Endothelial cell of umbilical vein (primary cell): ENCODE data around the gene LRRC59. TPM values are rescaled to one million over a fixed set of nuclear protein-coding genes. Genes with fewer than 3 reads are reported as not detected.

ENCODE experiments used
- BruUV-seq: library from RNA; stranded (reverse); fragments of 400-500 nt; replicated peaks from 2 replicates; lab custom pipeline; 2021; lab: Mats Ljungman, UMichigan
- CTCF ChIA-PET: fragments of 300-600, 350-600 bp; sonication (Branson Sonifier 250); formaldehyde crosslinking; loops from one replicate; lab custom pipeline; 2021; ENCODE audit warnings: antibody characterized with exemption, inconsistent platforms; lab: Charles Lee
- POLR2A ChIA-PET: fragments of 300-600, 350-600 bp; sonication (Branson Sonifier 250); formaldehyde crosslinking; loops from one replicate; lab custom pipeline; 2021; ENCODE audit warnings: antibody characterized with exemption, inconsistent platforms; lab: Charles Lee
- DNase-seq: peaks from one replicate; pipeline ENCODE4 v3.0.0-alpha.2; 2011; ENCODE audit warnings: low read depth, low spot score
- FAIRE-seq: peaks from 2 replicates; lab custom pipeline; 2011; peaks lifted over from hg19 to GRCh38; lab: Jason Lieb, UNC
- H2AFZ ChIP-seq: 2 replicates; pipeline ENCODE4 v1.6.0; 2012; ENCODE audit warnings: low read depth, low read length, control low read depth, inconsistent platforms
- H3K27ac ChIP-seq: 2 replicates; pipeline ENCODE4 v1.5.1; 2011; ENCODE audit warnings: low read depth, mild to moderate bottlenecking, control low read depth, low read length, moderate library complexity; ENCODE audit not compliant: insufficient read depth
- H3K27me3 ChIP-seq, 2 experiments: 2 replicates each; pipeline versions ENCODE4 v1.6.0 to v1.6.1; 2011; ENCODE audit warnings: low read length in 2 of 2, mixed read lengths in 1 of 2; ENCODE audit not compliant: control insufficient read depth in 2 of 2, insufficient read depth in 2 of 2
- H3K36me3 ChIP-seq, 2 experiments: 2 replicates in 1 of 2; 3 replicates in 1 of 2; pipeline ENCODE4 v1.5.1; 2011; ENCODE audit warnings: low read length in 2 of 2, mild to moderate bottlenecking in 1 of 2, moderate library complexity in 1 of 2; ENCODE audit not compliant: control insufficient read depth in 2 of 2, insufficient read depth in 2 of 2; ENCODE audit errors: extremely low read depth in 1 of 2
- H3K4me1 ChIP-seq: 3 replicates; pipeline ENCODE4 v1.5.1; 2011; ENCODE audit warnings: mild to moderate bottlenecking, low read length; ENCODE audit not compliant: control insufficient read depth, insufficient read depth; ENCODE audit errors: extremely low read depth
- H3K4me2 ChIP-seq: 2 replicates; pipeline ENCODE4 v1.6.1; 2011; ENCODE audit warnings: low read length, control low read depth, mixed read lengths; ENCODE audit not compliant: insufficient read depth
- H3K4me3 ChIP-seq, 3 experiments: fragments of 200-600 bp in 1 of 3; sonication (generic), shearing (Covaris generic) in 1 of 3; replicated peaks in 1 of 3; 2 replicates each; pipeline ENCODE4 v1.5.1; 2011 to 2016; ENCODE audit warnings: control low read depth in 3 of 3, low read length in 3 of 3, mild to moderate bottlenecking in 2 of 3, inconsistent platforms in 1 of 3, low read depth in 1 of 3, moderate library complexity in 1 of 3; ENCODE audit not compliant: insufficient read depth in 1 of 3
- H3K79me2 ChIP-seq: 2 replicates; pipeline ENCODE4 v1.6.0; 2012; ENCODE audit warnings: low read length, inconsistent platforms; ENCODE audit not compliant: control insufficient read depth, insufficient read depth
- H3K9ac ChIP-seq: replicated peaks from 2 replicates; pipeline ENCODE3; 2011; ENCODE audit warnings: low read length, control low read depth; ENCODE audit not compliant: insufficient read depth; ENCODE audit errors: extremely low read depth
- H3K9me1 ChIP-seq: replicated peaks from 3 replicates; pipeline ENCODE4 v1.6.0; 2011; ENCODE audit warnings: mild to moderate bottlenecking, low read length; ENCODE audit not compliant: control insufficient read depth, insufficient read depth; ENCODE audit errors: extremely low read depth
- H3K9me3 ChIP-seq: replicated peaks from 2 replicates; pipeline ENCODE4 v1.5.1; 2012; ENCODE audit warnings: low read length, inconsistent platforms; ENCODE audit not compliant: control insufficient read depth, insufficient read depth
- H4K20me1 ChIP-seq: replicated peaks from 2 replicates; pipeline ENCODE3; 2011; ENCODE audit warnings: mild to moderate bottlenecking, low read length; ENCODE audit not compliant: control insufficient read depth, insufficient read depth; ENCODE audit errors: extremely low read depth
- CTCF ChIP-seq, 2 donors: IDR thresholded peaks; 1 replicate in 1 of 2; 2 replicates in 1 of 2; pipeline ENCODE4 v1.5.1; 2011; ENCODE audit warnings: low read length in 2 of 2, mild to moderate bottlenecking in 2 of 2, moderate library complexity in 2 of 2, control low read depth in 1 of 2, inconsistent platforms in 1 of 2, low read depth in 1 of 2; ENCODE audit not compliant: insufficient read depth in 1 of 2; ENCODE audit errors: extremely low read depth in 1 of 2
- EZH2 ChIP-seq: IDR thresholded peaks from 2 replicates; pipeline ENCODE4 v1.6.1; 2012; ENCODE audit warnings: borderline replicate concordance, low read depth, mild to moderate bottlenecking, moderate library complexity, low read length, inconsistent platforms; ENCODE audit not compliant: severe bottlenecking
- FOS ChIP-seq: IDR thresholded peaks from 2 replicates; pipeline ENCODE4 v1.6.1; 2011; ENCODE audit warnings: mild to moderate bottlenecking, low read length, moderate library complexity, borderline replicate concordance; ENCODE audit not compliant: insufficient read depth
- GATA2 ChIP-seq: IDR thresholded peaks from 2 replicates; pipeline ENCODE4 v1.7.0; 2011; ENCODE audit warnings: low read depth, mild to moderate bottlenecking, moderate library complexity, mixed read lengths, low read length; ENCODE audit not compliant: insufficient read length, insufficient read depth
- JUN ChIP-seq: IDR thresholded peaks from 2 replicates; pipeline ENCODE4 v1.6.1; 2011; ENCODE audit warnings: borderline replicate concordance, low read depth; ENCODE audit not compliant: insufficient read length, insufficient read depth
- MYC ChIP-seq: IDR thresholded peaks from one replicate; pipeline ENCODE4 v1.6.1; 2011; ENCODE audit warnings: mild to moderate bottlenecking, low read depth, low read length
- POLR2A ChIP-seq: IDR thresholded peaks from 2 replicates; pipeline ENCODE4 v1.6.1; 2012; ENCODE audit warnings: low read depth, mild to moderate bottlenecking, control low read depth, low read length
- POLR2AphosphoS5 ChIP-seq: IDR thresholded peaks from 2 replicates; pipeline ENCODE4 v1.6.1; 2012; ENCODE audit warnings: low read depth, mild to moderate bottlenecking, control low read depth, low read length, moderate library complexity; ENCODE audit not compliant: insufficient read depth
- dilution Hi-C: fragments of 300-500 bp; cut with MboI; formaldehyde crosslinking; loops from one replicate; pipeline ENCODE4 v1.15.0; 2019; ENCODE audit warnings: low sequenced_read_pairs; ENCODE audit not compliant: extremely low pct_ligation_motif_present
- intact Hi-C: fragments of 100-400 bp; cut with micrococcal nuclease; formaldehyde crosslinking; loops from one replicate; pipeline ENCODE4 v1.10.0; 2022
- polyA plus RNA-seq, 4 experiments: library from polyadenylated mRNA; depleted of rRNA in 3 of 4; stranded (reverse) in 3 of 4; unstranded in 1 of 4; fragments of >200 nt; gene quantifications; 2 replicates each; pipeline versions ENCODE4 v1.2.1 to v1.2.3, GENCODE V29; 2011 to 2012; ENCODE audit warnings: missing spikeins in 1 of 4
- total RNA-seq: library from RNA; stranded (reverse); gene quantifications from 2 replicates; pipeline ENCODE4 v1.2.3, GENCODE V29; 2021
- TF ChIP-seq, protein P1 (sequence below): IDR thresholded peaks from 2 replicates; pipeline ENCODE4 v1.6.1; 2011; ENCODE audit not compliant: insufficient read depth, insufficient read length

The LRRC59 gene
- total and polyA plus RNA-seq, 2 donors (not counting 3 experiments of a cell fraction or from before 2014, with no cell fraction given), result 93.9 to 183 TPM

DNA sequence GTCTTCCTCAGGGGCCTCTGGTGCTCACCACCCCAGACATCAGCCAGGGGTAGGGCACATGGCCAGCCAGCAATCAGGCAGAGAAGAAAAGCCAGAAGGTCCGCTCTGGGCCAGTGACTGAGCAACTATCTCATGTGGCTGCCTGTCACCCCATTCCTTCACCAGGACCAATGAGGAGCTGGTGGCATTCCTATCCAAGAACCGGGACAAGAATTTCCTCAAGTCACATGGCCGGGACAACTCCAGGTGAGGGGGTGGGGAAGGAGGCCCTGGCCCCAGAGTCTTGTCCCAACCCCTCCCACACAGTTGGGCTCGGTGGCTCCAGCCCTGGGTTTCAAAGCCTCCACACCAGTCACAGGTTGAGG lies 42.0 kb downstream of the LRRC59 start:
- Histone ChIP-seq H3K9me3 (no peaks in the 10 kb centered on the region), H2AFZ (no peak overlapping the region), H3K36me3 (peaks cover 3 to 39% of the 10 kb centered on the region in 2 experiments), H3K79me2 (no peaks in the 10 kb centered on the region), H3K27me3 (no peaks in the 10 kb centered on the region), H3K4me1 (no peaks in the 10 kb centered on the region), H4K20me1 (no peaks in the 10 kb centered on the region), H3K9ac (no peak overlapping the region), H3K27ac (no peak overlapping the region), H3K4me2 (no peak overlapping the region), H3K9me1 (no peaks in the 10 kb centered on the region), H3K4me3 (no peak overlapping the region)
- no peak for FAIRE-seq
- BruUV-seq, result no TSS peak
- TF ChIP-seq, protein P1, sequence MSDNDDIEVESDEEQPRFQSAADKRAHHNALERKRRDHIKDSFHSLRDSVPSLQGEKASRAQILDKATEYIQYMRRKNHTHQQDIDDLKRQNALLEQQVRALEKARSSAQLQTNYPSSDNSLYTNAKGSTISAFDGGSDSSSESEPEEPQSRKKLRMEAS, result no peak
- TF ChIP-seq POLR2A (no peak), CTCF (IDR thresholded peaks at IDR 0.05; ENCODE audit: extremely low read depth in 1 of 2, insufficient read depth in 1 of 2, low read depth in 1 of 2, low read length in 2 of 2) (no peak), POLR2AphosphoS5 (no peak), FOS (no peak), GATA2 (no peak), EZH2 (no peak), JUN (no peak), MYC (no peak)
- CTCF ChIA-PET, result interaction anchor here (0.5 kb wide), 1 partner anchor 12 kb away, joined by 3 read pairs; no protein-coding TSS in a partner anchor
- no peak for DNase-seq
- intact Hi-C loops (no loop called here), dilution Hi-C loops (no loop called here)
- POLR2A ChIA-PET, result no interaction called here
